Measurements from ENCODE around the gene ALKBH3. TPM values are rescaled to one million over a fixed set of nuclear protein-coding genes. Genes with fewer than 3 reads are reported as not detected.

The ALKBH3 gene
- total RNA-seq (2022; extraction: Qiagen RNA extraction; ENCODE audit: low read depth) = 25.8 to 29.9 TPM (median 27.9 TPM) in 5 replicates

GRCh38 chr11:43880640-43881159 lies at the start of gene ALKBH3:
TSS of gene ALKBH3 (plus strand) at chr11:43880831. CDS start at chr11:43882653, 1,822 bp downstream.

Other genes starting within 250 kb of the ALKBH3 start
- gene HSD17B12, start 200.1 kb upstream of the ALKBH3 start, total RNA-seq (2022; extraction: Qiagen RNA extraction; ENCODE audit: low read depth) = 61.1 to 72.7 TPM (median 70.9 TPM) in 5 replicates
- gene C11orf96, start 61.8 kb downstream of the ALKBH3 start, total RNA-seq (2022; extraction: Qiagen RNA extraction; ENCODE audit: low read depth) = 1.6 to 4.3 TPM (median 2.2 TPM) in 5 replicates
- gene ACCSL, start 167.2 kb downstream of the ALKBH3 start, total RNA-seq (2022; extraction: Qiagen RNA extraction; ENCODE audit: low read depth) = not detected in 5 replicates
- 11.3 to 17.1 TPM (median 14.7 TPM) in 5 replicates for gene ACCS, start 185.4 kb downstream of the ALKBH3 start, total RNA-seq (2022; extraction: Qiagen RNA extraction; ENCODE audit: low read depth)
- 55.1 to 60.3 TPM (median 56.0 TPM) in 5 replicates for gene EXT2, start 214.8 kb downstream of the ALKBH3 start, total RNA-seq (2022; extraction: Qiagen RNA extraction; ENCODE audit: low read depth)

Measured in A549 treated with RU486 at 1 μM for 4 hours (cell line).